Stimulated activated memory B cell treated with anti-CD40 and anti-IgM and Interleukin-4, amounts not matched to agents 10 μg/mL and 1 μg/mL and 100 μg/mL, for 72 hours (primary cell): ENCODE measurements around the gene RABL6.
A peak's percentile ranks its signal among the peaks of the same experiment; 100 is the strongest.
"Not testable (repeated sequence)": the region's sequence is repeated elsewhere in the genome, so short reads cannot be mapped to it uniquely, and the experiment has no call there.

ENCODE experiments used
- ATAC-seq: fragments of 150-1000 bp; cut with Tn5 transposase; 2 replicates; pipeline ENCODE4 v1.10.0; 2021
- H3K27ac Mint-ChIP-seq: one replicate; pipeline ENCODE4 v1.8.0; 2022; ENCODE audit warnings: mild to moderate bottlenecking, mixed read lengths
- H3K27me3 Mint-ChIP-seq: one replicate; pipeline ENCODE4 v1.8.0; 2022; ENCODE audit warnings: mixed read lengths
- H3K36me3 Mint-ChIP-seq: one replicate; pipeline ENCODE4 v1.8.0; 2022; ENCODE audit warnings: mixed read lengths
- H3K4me1 Mint-ChIP-seq: one replicate; pipeline ENCODE4 v1.8.0; 2022; ENCODE audit warnings: mixed read lengths
- H3K4me3 Mint-ChIP-seq: one replicate; pipeline ENCODE4 v1.8.0; 2022; ENCODE audit warnings: mild to moderate bottlenecking, moderate library complexity, mixed read lengths
- H3K9me3 Mint-ChIP-seq: one replicate; pipeline ENCODE4 v1.8.0; 2022; ENCODE audit warnings: mixed read lengths

The RABL6 gene

GRCh38 chr9:136786983-136787382 is 20.8 kb upstream of the RABL6 start:
- peaks cover 18% of the 10 kb centered on the region for H3K27me3 Mint-ChIP-seq
- not testable (repeated sequence) for H3K4me3 Mint-ChIP-seq, H3K36me3 Mint-ChIP-seq, H3K27ac Mint-ChIP-seq, ATAC-seq, H3K9me3 Mint-ChIP-seq
- peaks cover 36% of the 10 kb centered on the region for H3K4me1 Mint-ChIP-seq

DNA sequence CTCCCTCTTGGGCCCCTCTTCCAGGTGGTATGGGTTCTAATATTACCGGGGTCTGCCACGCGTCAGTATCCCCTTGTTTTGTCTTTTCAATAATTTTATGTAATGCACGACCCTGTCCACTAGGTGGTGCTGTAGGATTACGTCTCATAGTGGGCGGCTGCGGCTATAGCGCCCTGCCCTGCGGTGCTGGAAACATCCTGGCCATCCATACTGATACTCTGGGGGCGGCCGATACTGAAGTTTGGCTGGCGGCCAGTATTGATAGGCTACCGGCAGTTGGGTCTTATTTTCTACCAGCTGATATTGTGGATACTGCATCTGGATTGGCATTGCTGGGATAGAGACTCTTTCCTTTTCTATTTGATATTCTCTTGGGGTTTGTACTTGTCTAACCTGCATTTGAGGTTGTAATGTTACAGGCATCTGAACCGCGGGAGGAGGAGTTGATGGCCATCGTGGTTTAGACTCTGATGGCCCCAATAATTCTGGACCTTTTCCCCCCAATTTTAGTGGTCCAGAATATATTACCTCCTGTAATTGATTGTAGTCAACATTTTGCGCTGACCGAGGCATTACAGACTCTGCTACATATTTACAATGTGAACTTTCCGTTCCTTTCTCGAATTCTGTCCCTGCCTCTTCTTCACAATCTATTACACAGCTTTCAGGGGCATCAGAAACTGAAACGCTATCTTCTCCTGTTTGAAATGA is 19.9 kb upstream of the RABL6 start:
- H3K4me3 Mint-ChIP-seq, result no peak overlapping the region
- H3K27me3 Mint-ChIP-seq, result peaks cover 18% of the 10 kb centered on the region
- H3K27ac Mint-ChIP-seq, result no peak overlapping the region
- ATAC-seq, result no peak
- H3K9me3 Mint-ChIP-seq, result no peaks in the 10 kb centered on the region
- peaks cover 43% of the 10 kb centered on the region for H3K4me1 Mint-ChIP-seq
- no peaks in the 10 kb centered on the region for H3K36me3 Mint-ChIP-seq

DNA sequence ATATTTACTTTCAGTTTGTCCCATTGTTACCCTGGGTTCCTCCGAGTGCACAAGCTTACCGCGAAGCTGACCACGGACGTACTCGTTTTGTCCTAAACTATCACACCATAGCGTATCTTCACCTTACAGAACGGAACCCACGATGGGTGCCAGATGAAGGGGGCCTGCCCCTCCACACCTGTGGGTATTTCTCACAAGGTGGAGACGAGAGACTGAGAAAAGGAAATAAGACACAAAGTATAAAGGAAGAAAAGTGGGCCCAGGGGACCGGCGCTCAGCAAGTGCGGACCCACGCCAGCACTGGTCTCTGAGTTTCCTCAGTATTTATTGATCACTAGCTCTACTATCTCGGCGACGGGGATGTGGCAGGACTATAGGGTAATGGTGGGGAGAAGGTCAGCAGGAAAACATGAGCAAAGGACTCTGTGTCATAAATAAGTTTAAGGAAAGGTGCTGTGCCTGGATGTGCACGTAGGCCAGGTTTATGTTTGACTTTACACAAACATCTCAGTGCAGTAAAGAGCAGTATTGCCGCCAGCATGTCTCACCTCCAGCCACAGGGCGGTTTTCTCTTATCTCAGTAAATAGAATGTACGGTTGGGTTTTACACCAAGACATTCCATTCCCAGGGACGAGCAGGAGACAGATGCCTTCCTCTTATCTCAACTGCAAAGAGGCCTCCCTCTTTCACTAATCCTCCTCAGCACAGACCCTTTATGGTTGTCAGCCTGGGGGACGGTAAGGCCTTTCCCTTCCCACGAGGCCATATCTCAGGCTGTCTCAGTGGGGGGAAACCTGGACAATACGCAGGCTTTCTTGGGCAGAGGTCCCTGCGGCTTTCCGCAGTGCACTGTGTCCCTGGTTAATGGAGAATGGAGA is 18.9 kb upstream of the RABL6 start:
- H3K4me3 Mint-ChIP-seq, H3K27ac Mint-ChIP-seq, H3K9me3 Mint-ChIP-seq, H3K36me3 Mint-ChIP-seq, ATAC-seq: not testable (repeated sequence)
- peaks cover 41% of the 10 kb centered on the region for H3K4me1 Mint-ChIP-seq
- peaks cover 18% of the 10 kb centered on the region for H3K27me3 Mint-ChIP-seq

DNA sequence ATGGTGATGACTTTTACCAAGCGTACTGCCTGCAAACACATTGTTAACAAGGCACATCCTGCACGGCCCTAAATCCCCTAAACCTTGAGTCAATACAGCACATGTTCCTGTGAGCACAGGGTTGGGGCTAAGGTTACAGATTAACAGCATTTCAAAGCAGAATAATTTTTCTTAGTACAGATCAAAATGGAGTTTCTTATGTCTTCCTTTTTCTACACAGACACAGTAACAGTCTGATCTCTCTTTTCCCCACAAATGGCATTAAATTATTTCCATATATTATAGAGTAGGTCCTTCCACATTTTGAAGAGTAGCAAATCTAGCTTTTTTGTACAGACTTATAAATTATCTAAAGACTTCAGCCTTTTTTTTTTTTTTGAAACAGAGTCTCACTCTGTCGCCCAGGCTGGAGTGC is 18.2 kb upstream of the RABL6 start:
- no peak overlapping the region for H3K4me3 Mint-ChIP-seq
- H3K36me3 Mint-ChIP-seq, result no peaks in the 10 kb centered on the region
- no peak overlapping the region for H3K27ac Mint-ChIP-seq
- peaks cover 34% of the 10 kb centered on the region for H3K4me1 Mint-ChIP-seq
- peaks cover 18% of the 10 kb centered on the region for H3K27me3 Mint-ChIP-seq
- no peak for ATAC-seq
- no peaks in the 10 kb centered on the region for H3K9me3 Mint-ChIP-seq

DNA sequence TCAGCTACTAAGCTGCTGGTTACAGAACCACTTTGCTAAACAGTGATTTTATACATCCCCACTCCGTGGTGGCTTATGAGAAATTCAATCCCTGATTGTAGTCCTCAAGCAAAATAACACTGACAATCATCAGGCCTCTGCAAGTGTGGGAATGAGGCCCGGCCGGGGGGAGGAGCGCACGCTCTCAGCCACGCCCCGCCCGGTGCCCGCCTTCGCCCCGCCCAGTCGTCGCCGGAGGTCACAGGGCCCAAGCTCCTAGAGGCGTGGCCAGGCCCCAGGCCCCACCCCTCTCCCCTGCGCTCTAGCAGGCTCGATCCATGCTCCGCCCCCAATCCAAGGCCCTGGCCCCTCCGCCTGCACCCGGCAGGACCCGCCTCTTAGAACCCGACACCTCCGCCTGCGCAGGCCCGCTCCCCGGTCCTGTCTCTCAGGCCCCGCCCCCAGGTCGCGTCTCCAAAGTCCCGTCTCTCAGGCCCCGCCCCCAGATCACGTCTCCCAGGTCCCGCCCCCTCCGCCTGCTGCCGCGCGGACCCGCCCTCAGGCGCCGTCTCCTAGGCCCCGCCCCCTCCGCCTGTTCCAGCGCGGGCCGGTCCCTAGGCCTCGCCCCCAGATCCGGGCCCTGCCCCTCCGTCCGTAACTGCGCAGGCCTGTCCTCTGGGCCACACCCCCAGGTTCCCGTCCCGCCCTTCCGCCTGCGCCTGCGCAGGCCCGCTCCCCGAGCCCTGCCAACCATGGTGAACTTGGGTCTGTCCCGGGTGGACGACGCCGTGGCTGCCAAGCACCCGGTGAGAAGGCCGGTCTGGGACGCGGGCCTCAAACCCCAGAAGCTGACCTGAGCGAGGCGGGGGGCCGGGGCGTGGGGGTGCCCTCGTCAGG is 16.9 kb upstream of the RABL6 start, which contains the start of gene TMEM141:
TSS of gene TMEM141 (plus strand) at position 705 of the 876 bp plus-strand sequence. CDS start at position 732, 27 bp downstream.
- peak within 1 kb of the TSS; percentile 92 for H3K27ac Mint-ChIP-seq
- no peaks in the 10 kb centered on the region for H3K36me3 Mint-ChIP-seq
- peak; percentile 96 for ATAC-seq
- H3K4me1 Mint-ChIP-seq, result peaks cover 28% of the 10 kb centered on the region
- H3K9me3 Mint-ChIP-seq, result no peaks in the 10 kb centered on the region
- H3K4me3 Mint-ChIP-seq, result peak within 1 kb of the TSS; percentile 91
- peaks cover 18% of the 10 kb centered on the region for H3K27me3 Mint-ChIP-seq

DNA sequence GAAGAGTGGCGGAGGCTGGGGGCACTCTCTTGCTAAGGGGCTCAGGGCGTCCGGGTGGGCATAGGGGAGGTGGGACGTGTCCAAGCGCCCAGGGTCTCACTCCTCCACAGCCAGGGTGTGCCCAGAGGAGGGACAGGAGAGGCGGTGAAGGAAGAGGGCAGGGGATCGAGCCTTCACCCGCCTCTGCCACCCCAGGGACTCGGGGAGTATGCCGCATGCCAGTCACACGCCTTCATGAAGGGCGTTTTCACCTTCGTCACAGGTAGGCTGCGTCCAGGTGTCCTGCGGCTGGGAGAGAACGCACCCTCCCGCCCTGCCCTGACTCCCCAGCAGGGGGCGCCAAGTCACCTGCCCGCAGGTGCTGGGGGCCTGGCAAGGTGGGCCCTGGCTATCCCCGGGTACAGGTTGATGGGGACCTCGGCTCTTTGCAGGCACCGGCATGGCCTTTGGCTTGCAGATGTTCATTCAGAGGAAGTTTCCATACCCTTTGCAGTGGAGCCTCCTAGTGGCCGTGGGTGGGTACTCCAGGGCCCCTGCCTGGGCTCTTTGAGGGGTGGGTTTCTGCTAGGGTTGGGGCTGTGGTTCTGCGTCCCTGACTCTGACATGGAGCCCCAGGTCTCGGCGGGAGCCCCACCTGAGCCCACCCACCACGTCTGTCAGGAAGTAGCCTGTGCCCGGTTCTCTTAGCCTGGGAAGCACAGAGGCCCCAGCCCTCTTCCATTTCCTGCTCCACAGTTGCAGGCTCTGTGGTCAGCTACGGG is 16.1 kb upstream of the RABL6 start:
- Mint-ChIP-seq H3K27me3 (peaks cover 15% of the 10 kb centered on the region), H3K27ac (peak overlapping the region; percentile 92), H3K4me1 (peaks cover 36% of the 10 kb centered on the region), H3K9me3 (no peaks in the 10 kb centered on the region), H3K36me3 (no peaks in the 10 kb centered on the region), H3K4me3 (peak overlapping the region; percentile 91)
- peak; percentile 26 for ATAC-seq

DNA sequence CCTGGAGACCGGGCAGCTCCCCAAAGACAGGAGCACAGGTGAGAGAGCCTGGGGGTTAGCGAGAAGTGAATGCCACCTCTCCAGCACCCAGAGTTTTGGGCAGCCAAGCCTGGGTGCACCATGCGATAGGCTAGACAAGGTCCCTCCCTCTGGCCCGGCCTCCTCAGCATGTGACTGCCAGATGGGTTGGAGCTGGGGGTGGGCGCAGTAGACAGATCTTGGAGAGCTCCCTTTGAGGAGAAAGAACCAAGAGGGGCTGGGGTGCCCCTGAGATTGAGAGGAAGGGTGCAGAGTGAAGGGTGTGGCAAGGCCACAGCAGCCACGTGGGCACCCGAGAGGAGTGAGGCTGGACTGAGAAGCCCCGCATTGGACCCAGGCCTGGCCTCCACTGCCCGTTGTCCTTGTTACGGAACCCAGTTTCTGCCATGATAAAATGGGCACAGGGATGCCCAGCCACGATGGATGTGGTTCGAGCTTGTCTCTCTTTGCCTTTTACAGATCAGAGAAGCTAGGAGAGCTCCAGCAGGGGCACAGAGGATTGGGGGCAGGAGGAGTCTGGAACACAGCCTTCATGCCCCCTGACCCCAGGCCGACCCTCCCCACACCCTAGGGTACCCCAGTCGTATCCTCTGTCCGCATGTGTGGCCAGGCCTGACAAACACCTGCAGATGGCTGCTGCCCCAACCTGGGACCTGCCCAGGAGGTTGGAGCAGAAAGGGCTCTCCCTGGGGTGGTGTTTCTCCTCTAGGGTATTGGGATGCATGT is 15.2 kb upstream of the RABL6 start:
- H3K27ac Mint-ChIP-seq, result peak overlapping the region; percentile 92
- peaks cover 33% of the 10 kb centered on the region for H3K4me1 Mint-ChIP-seq
- ATAC-seq, result no peak
- H3K9me3 Mint-ChIP-seq, result no peaks in the 10 kb centered on the region
- no peak overlapping the region for H3K4me3 Mint-ChIP-seq
- peaks cover 15% of the 10 kb centered on the region for H3K27me3 Mint-ChIP-seq
- H3K36me3 Mint-ChIP-seq, result no peaks in the 10 kb centered on the region

GRCh38 chr9:136793086-136793946 is 14.4 kb upstream of the RABL6 start:
- ATAC-seq, result no peak
- Mint-ChIP-seq H3K27ac (no peak overlapping the region), H3K9me3 (no peaks in the 10 kb centered on the region), H3K4me3 (no peak overlapping the region), H3K36me3 (no peaks in the 10 kb centered on the region), H3K4me1 (peaks cover 25% of the 10 kb centered on the region), H3K27me3 (peaks cover 21% of the 10 kb centered on the region)

GRCh38 chr9:136794281-136794999 is 13.3 kb upstream of the RABL6 start:
- Mint-ChIP-seq H3K27ac (no peak overlapping the region), H3K4me1 (peaks cover 27% of the 10 kb centered on the region), H3K9me3 (no peaks in the 10 kb centered on the region), H3K27me3 (peaks cover 30% of the 10 kb centered on the region), H3K36me3 (no peaks in the 10 kb centered on the region), H3K4me3 (no peak overlapping the region)
- ATAC-seq, result no peak

GRCh38 chr9:136795000-136795348 is 12.8 kb upstream of the RABL6 start:
- no peak overlapping the region for H3K4me3 Mint-ChIP-seq
- H3K9me3 Mint-ChIP-seq, result no peaks in the 10 kb centered on the region
- H3K4me1 Mint-ChIP-seq, result peaks cover 32% of the 10 kb centered on the region
- no peak overlapping the region for H3K27ac Mint-ChIP-seq
- H3K27me3 Mint-ChIP-seq, result peaks cover 30% of the 10 kb centered on the region
- H3K36me3 Mint-ChIP-seq, result no peaks in the 10 kb centered on the region
- ATAC-seq, result no peak

- ATAC-seq, result no peak
- no peaks in the 10 kb centered on the region for H3K36me3 Mint-ChIP-seq
- peaks cover 43% of the 10 kb centered on the region for H3K4me1 Mint-ChIP-seq
- H3K27me3 Mint-ChIP-seq, result peaks cover 30% of the 10 kb centered on the region
- H3K27ac Mint-ChIP-seq, result no peak within 1 kb of the TSS
- H3K9me3 Mint-ChIP-seq, result no peaks in the 10 kb centered on the region
- no peak within 1 kb of the TSS for H3K4me3 Mint-ChIP-seq
Observed at GRCh38 chr9:136796238-136796774, 11.4 kb upstream of the RABL6 start, which contains the start of gene CCDC183. Gene CCDC183, plus strand, starts transcription at chr9:136796338. Its CDS starts 60 bp downstream, at chr9:136796398.

DNA sequence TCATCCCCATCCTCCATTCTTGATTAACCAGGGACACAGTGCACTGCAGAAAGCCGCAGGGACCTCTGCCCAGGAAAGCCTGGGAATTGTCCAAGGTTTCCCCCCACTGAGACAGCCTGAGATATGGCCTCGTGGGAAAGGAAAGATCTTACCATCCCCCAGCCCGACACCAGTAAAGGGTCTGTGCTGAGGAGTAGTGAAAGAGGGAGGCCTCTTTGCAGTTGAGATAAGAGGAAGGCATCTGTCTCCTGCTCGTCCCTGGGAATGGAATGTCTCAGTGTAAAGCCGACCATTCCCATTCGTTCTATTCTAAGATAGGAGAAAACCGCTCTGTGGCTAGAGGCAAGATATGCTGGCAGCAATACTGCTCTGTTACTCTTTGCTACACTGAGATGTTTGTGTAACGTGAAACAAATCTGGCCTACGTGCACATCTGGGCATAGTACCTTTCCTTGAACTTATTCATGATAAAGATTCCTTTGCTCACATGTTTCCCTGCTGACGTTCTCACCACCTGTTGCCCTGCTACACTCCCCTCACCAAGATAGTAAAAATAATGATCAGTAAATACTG is 10.9 kb upstream of the RABL6 start:
- H3K4me1 Mint-ChIP-seq, result peaks cover 41% of the 10 kb centered on the region
- H3K27me3 Mint-ChIP-seq, result peaks cover 30% of the 10 kb centered on the region
- H3K27ac Mint-ChIP-seq, H3K36me3 Mint-ChIP-seq, H3K9me3 Mint-ChIP-seq, ATAC-seq, H3K4me3 Mint-ChIP-seq: not testable (repeated sequence)
